SK-N-SH treated with all-trans-retinoic acid at 6 μM for 48 hours (cell line): ENCODE results near the gene ALOX15B.

Experiments used
- TOX ChIP-seq: fragments of 250-450 bp; sonication (Bioruptor Pico); IDR thresholded peaks from 2 replicates; pipeline ENCODE4 v1.8.0; 2021; ENCODE audit warnings: mild to moderate bottlenecking, moderate library complexity, borderline replicate concordance
- ZFP30 ChIP-seq: fragments of 450-650 bp; formaldehyde crosslinking; IDR thresholded peaks from 2 replicates; pipeline ENCODE4 v1.5.0; 2022; ENCODE audit warnings: mild to moderate bottlenecking, moderate library complexity
- TF ChIP-seq, protein P1 (sequence below): fragments of 250-450 bp; sonication (Bioruptor Pico); IDR thresholded peaks from 2 replicates; pipeline ENCODE4 v1.8.0; 2021; ENCODE audit warnings: low read depth, mild to moderate bottlenecking, moderate library complexity, borderline replicate concordance

DNA sequence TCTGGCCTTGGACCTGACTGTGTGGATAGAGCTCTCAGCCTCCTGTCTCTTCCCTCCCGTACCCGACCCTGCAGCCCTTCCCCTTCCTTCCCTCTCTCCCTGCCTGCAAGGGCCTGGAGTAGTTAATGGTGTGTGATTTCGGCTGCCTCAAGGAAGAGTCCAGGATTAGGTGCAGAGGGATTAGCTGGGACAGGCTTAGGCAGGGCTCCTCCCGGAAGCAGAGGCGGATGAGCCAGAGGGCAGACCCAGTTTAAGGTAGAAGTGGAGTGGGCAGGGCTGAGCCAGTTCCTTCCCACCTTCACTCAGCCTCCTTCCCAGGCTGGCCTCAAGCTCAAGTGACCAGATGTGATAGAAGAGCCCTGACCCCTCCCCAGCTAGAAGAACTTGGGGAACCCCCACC is 19.7 kb upstream of the ALOX15B start:
- no peak for TF ChIP-seq ZFP30 (CRISPR knock-in tag)
- no peak for TF ChIP-seq TOX (CRISPR knock-in tag)
- TF ChIP-seq, protein P1, sequence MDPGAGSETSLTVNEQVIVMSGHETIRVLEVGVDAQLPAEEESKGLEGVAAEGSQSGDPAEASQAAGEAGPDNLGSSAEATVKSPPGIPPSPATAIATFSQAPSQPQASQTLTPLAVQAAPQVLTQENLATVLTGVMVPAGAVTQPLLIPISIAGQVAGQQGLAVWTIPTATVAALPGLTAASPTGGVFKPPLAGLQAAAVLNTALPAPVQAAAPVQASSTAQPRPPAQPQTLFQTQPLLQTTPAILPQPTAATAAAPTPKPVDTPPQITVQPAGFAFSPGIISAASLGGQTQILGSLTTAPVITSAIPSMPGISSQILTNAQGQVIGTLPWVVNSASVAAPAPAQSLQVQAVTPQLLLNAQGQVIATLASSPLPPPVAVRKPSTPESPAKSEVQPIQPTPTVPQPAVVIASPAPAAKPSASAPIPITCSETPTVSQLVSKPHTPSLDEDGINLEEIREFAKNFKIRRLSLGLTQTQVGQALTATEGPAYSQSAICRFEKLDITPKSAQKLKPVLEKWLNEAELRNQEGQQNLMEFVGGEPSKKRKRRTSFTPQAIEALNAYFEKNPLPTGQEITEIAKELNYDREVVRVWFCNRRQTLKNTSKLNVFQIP (CRISPR knock-in tag): no peak
